HepG2 (cell line): ENCODE data around the gene CYTH2. TPM values are rescaled to one million over a fixed set of nuclear protein-coding genes. Genes with fewer than 3 reads are reported as not detected.
A peak's percentile ranks its signal among the peaks of the same experiment; 100 is the strongest.

Source experiments
- CCDC6 ChIP-seq: sonication (generic); formaldehyde crosslinking; IDR thresholded peaks from 2 replicates; pipeline ENCODE4 v1.8.1; 2022; ENCODE audit warnings: mild to moderate bottlenecking, missing genetic modification reagents, moderate library complexity
- CTCF ChIP-seq: sonication (generic); formaldehyde crosslinking; IDR thresholded peaks from 2 replicates; pipeline ENCODE4 v1.5.0; 2020; ENCODE audit warnings: mild to moderate bottlenecking, missing genetic modification reagents, moderate library complexity
- ESRRA ChIP-seq: sonication (generic); formaldehyde crosslinking; IDR thresholded peaks from 2 replicates; pipeline ENCODE4 v1.5.1; 2020; ENCODE audit warnings: mild to moderate bottlenecking, low read depth, missing genetic modification reagents
- FOXA1 ChIP-seq, 2 experiments: fragments of 450-650 bp in 1 of 2; sonication (generic) in 1 of 2; formaldehyde crosslinking in 1 of 2; IDR thresholded peaks; 2 replicates each; pipeline versions ENCODE4 v1.4.0 to v1.6.1; 2016 to 2020; ENCODE audit warnings: missing genetic modification reagents in 1 of 2
- GZF1 ChIP-seq: sonication (generic); formaldehyde crosslinking; IDR thresholded peaks from 2 replicates; pipeline ENCODE4 v1.5.1; 2020; ENCODE audit warnings: mild to moderate bottlenecking, missing genetic modification reagents
- MAZ ChIP-seq, 2 experiments: sonication (generic) in 1 of 2; formaldehyde crosslinking in 1 of 2; IDR thresholded peaks; 2 replicates each; pipeline versions ENCODE4 v1.5.0 to v1.6.1; 2012 to 2020; ENCODE audit warnings: low read depth in 2 of 2, mild to moderate bottlenecking in 2 of 2, borderline replicate concordance in 1 of 2, improper control_type of control experiment in 1 of 2, low read length in 1 of 2, missing genetic modification reagents in 1 of 2, moderate library complexity in 1 of 2
- NFKB2 ChIP-seq: sonication (generic); formaldehyde crosslinking; IDR thresholded peaks from 2 replicates; pipeline ENCODE4 v1.4.0; 2020; ENCODE audit warnings: missing genetic modification reagents, borderline replicate concordance
- NR0B2 ChIP-seq: sonication (generic); formaldehyde crosslinking; IDR thresholded peaks from 2 replicates; pipeline ENCODE4 v1.4.0; 2020; ENCODE audit warnings: mild to moderate bottlenecking, missing genetic modification reagents
- SOX5 ChIP-seq: IDR thresholded peaks from 2 replicates; pipeline ENCODE4 v1.6.1; 2016; ENCODE audit warnings: borderline replicate concordance
- SP140L ChIP-seq: sonication (generic); formaldehyde crosslinking; IDR thresholded peaks from 2 replicates; pipeline ENCODE4 v1.4.0; 2020; ENCODE audit warnings: missing genetic modification reagents, borderline replicate concordance
- SP5 ChIP-seq: IDR thresholded peaks from 2 replicates; pipeline ENCODE4 v1.6.1; 2016; ENCODE audit warnings: low read depth, borderline replicate concordance
- TAF1 ChIP-seq: sonication (generic); formaldehyde crosslinking; IDR thresholded peaks from 2 replicates; pipeline ENCODE4 v1.4.0; 2020; ENCODE audit warnings: missing genetic modification reagents
- USF2 ChIP-seq, 2 experiments: sonication (generic) in 1 of 2; formaldehyde crosslinking in 1 of 2; IDR thresholded peaks; 2 replicates each; pipeline versions ENCODE4 v1.5.1 to v1.6.1; 2011 to 2020; ENCODE audit warnings: borderline replicate concordance in 1 of 2, low read depth in 1 of 2, low read length in 1 of 2, mild to moderate bottlenecking in 1 of 2, missing genetic modification reagents in 1 of 2, moderate library complexity in 1 of 2
- ZNF414 ChIP-seq: sonication (generic); formaldehyde crosslinking; IDR thresholded peaks from 2 replicates; pipeline ENCODE4 v1.5.0; 2020; ENCODE audit warnings: missing genetic modification reagents
- ZNF441 ChIP-seq: sonication (generic); formaldehyde crosslinking; IDR thresholded peaks from 2 replicates; pipeline ENCODE4 v1.7.0; 2021; ENCODE audit warnings: missing genetic modification reagents, borderline replicate concordance
- ZNF605 ChIP-seq: sonication (generic); formaldehyde crosslinking; IDR thresholded peaks from 2 replicates; pipeline ENCODE4 v1.8.0; 2022; ENCODE audit warnings: mild to moderate bottlenecking, missing genetic modification reagents
- polyA plus RNA-seq, 8 experiments: library from polyadenylated mRNA; depleted of rRNA in 3 of 8; stranded (reverse) in 7 of 8; unstranded in 1 of 8; fragments of >200 nt; fragmentation: Illumina TruSeq in 4 of 8; extraction: Trizol in 4 of 8; gene quantifications; 2 replicates each; pipeline versions ENCODE4 v1.2.1 to v1.2.3, GENCODE V29; 2011 to 2016; ENCODE audit warnings: low read depth in 4 of 8, missing spikeins in 1 of 8, mixed read lengths in 1 of 8; ENCODE audit not compliant: insufficient read depth in 1 of 8
- total RNA-seq, 5 experiments: library from RNA; depleted of rRNA; stranded (reverse); fragments of >200 nt; fragmentation: Illumina TruSeq; extraction: Trizol; gene quantifications; 2 replicates each; pipeline ENCODE4 v1.2.3, GENCODE V29; 2016; ENCODE audit warnings: low read depth in 1 of 5

CYTH2 gene
- total and polyA plus RNA-seq, 2 of the 13 experiments (the other 11 are each of a cell fraction or from before 2014, with no cell fraction given) = 16.5 to 39.3 TPM

GRCh38 chr19:48506138-48506733, 37.1 kb downstream of the CYTH2 start (continued):
- TF ChIP-seq NR0B2 (no peak), NFKB2 (CRISPR knock-in tag) (no peak), ZNF441 (CRISPR knock-in tag) (no peak), FOXA1 (IDR thresholded peaks at IDR 0.05) (no peak), FOXA1 (CRISPR knock-in tag; IDR thresholded peaks at IDR 0.05) (no peak), SP5 (CRISPR knock-in tag) (no peak), SOX5 (CRISPR knock-in tag) (0 out of 2 replicates have a peak, but pooled peaks have one; percentile 25), CTCF (CRISPR knock-in tag) (peak; percentile 75), ESRRA (CRISPR knock-in tag) (no peak), MAZ (IDR thresholded peaks at IDR 0.05; ENCODE audit: borderline replicate concordance, low read depth, low read length) (no peak), MAZ (CRISPR knock-in tag; IDR thresholded peaks at IDR 0.05; ENCODE audit: low read depth) (no peak), TAF1 (CRISPR knock-in tag) (no peak), CCDC6 (no peak), GZF1 (no peak), ZNF605 (no peak), ZNF414 (CRISPR knock-in tag) (no peak), USF2 (IDR thresholded peaks at IDR 0.05; ENCODE audit: low read depth, low read length) (no peak), USF2 (CRISPR knock-in tag; IDR thresholded peaks at IDR 0.05; ENCODE audit: borderline replicate concordance) (no peak), SP140L (CRISPR knock-in tag) (no peak)
